CD4-positive, alpha-beta T cell (primary cell): ENCODE results near the gene HAPSTR1. TPM values are rescaled to one million over a fixed set of nuclear protein-coding genes. Genes with fewer than 3 reads are reported as not detected.
A peak's percentile ranks its signal among the peaks of the same experiment; 100 is the strongest.

ENCODE experiments used
- ATAC-seq: fragments of 200-7000 bp; cut with Tn5 transposase; one replicate; pipeline ENCODE4 v1.10.0; 2022; ENCODE audit warnings: mild to moderate bottlenecking; ENCODE audit not compliant: poor library complexity
- CTCF ChIA-PET: fragments of 350-600 bp; sonication (Branson Sonifier 250); formaldehyde crosslinking; loops from one replicate; lab custom pipeline; 2021; ENCODE audit warnings: antibody characterized with exemption, inconsistent platforms; lab: Charles Lee
- POLR2A ChIA-PET: fragments of 350-600 bp; sonication (Branson Sonifier 250); formaldehyde crosslinking; loops from one replicate; lab custom pipeline; 2021; ENCODE audit warnings: antibody characterized with exemption, inconsistent platforms; lab: Charles Lee
- DNase-seq, 14 experiments: peaks; one replicate each; pipeline ENCODE4 v3.0.0-alpha.2; 2013 to 2020; ENCODE audit warnings: mixed read lengths in 2 of 14
- H3K27ac ChIP-seq, 2 donors: one replicate each; pipeline versions ENCODE4 v1.5.1 to v1.7.0; 2013; ENCODE audit warnings: low read length in 2 of 2, low read depth in 1 of 2, mild to moderate bottlenecking in 1 of 2
- H3K27me3 ChIP-seq, 2 experiments: 1 replicate in 1 of 2; 2 replicates in 1 of 2; pipeline versions ENCODE4 v1.6.1 to v1.7.0; 2013; ENCODE audit warnings: low read length in 2 of 2, control low read depth in 1 of 2, mild to moderate bottlenecking in 1 of 2, moderate library complexity in 1 of 2; ENCODE audit not compliant: insufficient read depth in 2 of 2, control insufficient read depth in 1 of 2
- H3K36me3 ChIP-seq: one replicate; pipeline ENCODE4 v1.6.1; 2013; ENCODE audit warnings: low read length, control low read depth; ENCODE audit not compliant: insufficient read depth
- H3K4me1 ChIP-seq: one replicate; pipeline ENCODE4 v1.6.1; 2013; ENCODE audit warnings: low read length, control low read depth; ENCODE audit not compliant: insufficient read depth
- H3K4me3 ChIP-seq: one replicate; pipeline ENCODE4 v1.5.1; 2013; ENCODE audit warnings: mild to moderate bottlenecking, low read length, moderate library complexity
- H3K9me3 ChIP-seq, 2 experiments: 1 replicate in 1 of 2; 2 replicates in 1 of 2; pipeline versions ENCODE4 v1.6.1 to v1.7.0; 2013; ENCODE audit warnings: low read length in 2 of 2, mild to moderate bottlenecking in 2 of 2, control low read depth in 1 of 2, moderate library complexity in 1 of 2; ENCODE audit not compliant: control insufficient read depth in 1 of 2, insufficient read depth in 1 of 2
- H3K27ac Mint-ChIP-seq: one replicate; pipeline ENCODE4 v1.8.0; 2020; ENCODE audit warnings: mixed read lengths
- H3K27me3 Mint-ChIP-seq: one replicate; pipeline ENCODE4 v1.8.0; 2021; ENCODE audit warnings: mixed read lengths
- H3K36me3 Mint-ChIP-seq: one replicate; pipeline ENCODE4 v1.8.0; 2021; ENCODE audit warnings: low read depth, mixed read lengths
- H3K4me1 Mint-ChIP-seq: one replicate; pipeline ENCODE4 v1.8.0; 2021; ENCODE audit warnings: low read depth, mixed read lengths
- H3K4me3 Mint-ChIP-seq: one replicate; pipeline ENCODE4 v1.8.0; 2020; ENCODE audit warnings: mild to moderate bottlenecking, mixed read lengths
- H3K9me3 Mint-ChIP-seq: one replicate; pipeline ENCODE4 v1.8.0; 2020; ENCODE audit warnings: mixed read lengths
- CTCF ChIP-seq: fragments of 200-600 bp; IDR thresholded peaks from one replicate; pipeline ENCODE4 v1.8.0; 2022; ENCODE audit warnings: antibody characterized with exemption, mild to moderate bottlenecking
- intact Hi-C, 2 experiments: fragments of 100-400 bp; cut with DNase I in 1 of 2; cut with micrococcal nuclease in 1 of 2; formaldehyde crosslinking; loops; one replicate each; pipeline versions ENCODE4 v1.15.1 to v1.9.0; 2023 to 2025; cut with DNase I, micrococcal nuclease
- total RNA-seq, 174 experiments: library from RNA in 2 of 174; stranded (reverse) in 2 of 174; gene quantifications; one replicate each; pipeline ENCODE4 v1.2.3 and lab custom pipeline; 2021 to 2026

Gene HAPSTR1
- total RNA-seq, 2 experiments from 2014 or later: 152 to 153 TPM

GRCh38 chr16:9139965-9140364 is 48.5 kb downstream of the HAPSTR1 start:
- Mint-ChIP-seq H3K9me3 (no peaks in the 10 kb centered on the region), H3K27me3 (no peaks in the 10 kb centered on the region), H3K27ac (no peak overlapping the region), H3K36me3 (no peaks in the 10 kb centered on the region), H3K4me1 (peaks cover 30% of the 10 kb centered on the region), H3K4me3 (no peak overlapping the region)
- intact Hi-C loops: loop anchor here (5.0 to 10.0 kb wide), 4 partner anchors 133 to 1365 kb away; no protein-coding TSS in a partner anchor
- POLR2A ChIA-PET: interaction anchor here (1.0 kb wide), 1 partner anchor 10 kb away, joined by 3 read pairs; no protein-coding TSS in a partner anchor
- Histone ChIP-seq H3K27me3 (peaks cover 3 to 4% of the 10 kb centered on the region in 2 experiments), H3K36me3 (no peaks in the 10 kb centered on the region), H3K4me1 (peaks cover 18% of the 10 kb centered on the region), H3K4me3 (no peak overlapping the region), H3K9me3 (no peaks in the 10 kb centered on the region), H3K27ac (no peak overlapping the region)
- TF ChIP-seq CTCF: no peak
- ATAC-seq (peak; percentile 65), DNase-seq (peak in 3 of 14 experiments; percentile 26 to 43 (median 38))
- CTCF ChIA-PET: interaction anchor here (0.8 to 1.3 kb wide), 3 partner anchors 10 to 30 kb away, joined by 7 to 13 read pairs (median 8); no protein-coding TSS in a partner anchor

Other genes with a start within 250 kb of the HAPSTR1 start
- 10 to 100 TPM; 25.5 to 27.8 TPM for gene CARHSP1, start 222.6 kb upstream of the HAPSTR1 start, total RNA-seq
- under 1 TPM in 1 of 2 experiments, not detected in 1; 0.60 TPM for gene LITAFD, start 209.3 kb upstream of the HAPSTR1 start, total RNA-seq
- 100 to 1,000 TPM; 259 to 268 TPM for gene USP7, start 127.7 kb upstream of the HAPSTR1 start, total RNA-seq